Measurements from ENCODE around the gene MLC1.

DNA sequence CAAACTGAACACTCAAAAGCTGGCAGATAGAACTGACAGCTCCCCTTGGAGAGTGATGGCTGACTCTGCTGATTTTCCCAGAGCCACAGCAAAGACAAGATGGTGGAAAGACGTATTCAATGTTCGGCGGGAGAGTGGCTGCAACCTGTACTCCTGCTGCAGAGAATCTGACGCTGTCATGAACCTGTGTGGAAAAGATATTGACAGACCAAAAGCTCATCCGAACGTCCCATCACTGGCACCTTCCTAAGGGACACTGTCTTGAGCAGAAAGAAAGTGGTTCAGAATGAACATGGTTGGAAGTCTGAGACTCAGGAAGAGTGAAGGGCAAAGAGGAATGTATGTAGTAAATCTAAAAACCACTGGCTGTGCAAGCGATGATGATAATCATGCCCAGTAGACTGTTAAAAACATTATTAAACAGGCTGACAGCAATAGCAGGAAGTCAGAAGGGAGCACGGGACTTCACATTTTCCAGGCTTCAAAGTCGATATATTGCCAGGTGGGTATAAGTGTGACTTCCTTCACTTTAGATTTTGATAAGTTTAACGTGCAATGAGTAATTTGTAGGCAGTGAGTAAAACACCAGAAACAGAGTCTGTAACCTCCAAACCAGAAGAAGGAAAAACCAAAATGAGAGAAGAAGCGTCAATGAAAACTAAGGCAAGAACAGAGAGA, 66.5 kb downstream of the MLC1 start:
- TF ChIP-seq, protein P1, sequence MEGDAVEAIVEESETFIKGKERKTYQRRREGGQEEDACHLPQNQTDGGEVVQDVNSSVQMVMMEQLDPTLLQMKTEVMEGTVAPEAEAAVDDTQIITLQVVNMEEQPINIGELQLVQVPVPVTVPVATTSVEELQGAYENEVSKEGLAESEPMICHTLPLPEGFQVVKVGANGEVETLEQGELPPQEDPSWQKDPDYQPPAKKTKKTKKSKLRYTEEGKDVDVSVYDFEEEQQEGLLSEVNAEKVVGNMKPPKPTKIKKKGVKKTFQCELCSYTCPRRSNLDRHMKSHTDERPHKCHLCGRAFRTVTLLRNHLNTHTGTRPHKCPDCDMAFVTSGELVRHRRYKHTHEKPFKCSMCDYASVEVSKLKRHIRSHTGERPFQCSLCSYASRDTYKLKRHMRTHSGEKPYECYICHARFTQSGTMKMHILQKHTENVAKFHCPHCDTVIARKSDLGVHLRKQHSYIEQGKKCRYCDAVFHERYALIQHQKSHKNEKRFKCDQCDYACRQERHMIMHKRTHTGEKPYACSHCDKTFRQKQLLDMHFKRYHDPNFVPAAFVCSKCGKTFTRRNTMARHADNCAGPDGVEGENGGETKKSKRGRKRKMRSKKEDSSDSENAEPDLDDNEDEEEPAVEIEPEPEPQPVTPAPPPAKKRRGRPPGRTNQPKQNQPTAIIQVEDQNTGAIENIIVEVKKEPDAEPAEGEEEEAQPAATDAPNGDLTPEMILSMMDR (IDR thresholded peaks at IDR 0.05; ENCODE audit: low read depth, low read length, missing input control), result no peak
- TF ChIP-seq FOXA1 (IDR thresholded peaks at IDR 0.05) (no peak), TAF1 (conservative IDR thresholded peaks at IDR 0.05) (no peak), YY1 (IDR thresholded peaks at IDR 0.05) (no peak)
